NCI-H2171 (cell line): ENCODE measurements around the gene PROC.

Experiments
- DNase-seq: peaks from one replicate; lab custom pipeline; 2025; lab: John Stamatoyannopoulos, UW

PROC gene

GRCh38 chr2:127418300-127419111 lies at the start of gene PROC:
PROC (plus strand) TSS chr2:127418427; CDS start chr2:127419943, 1,516 bp downstream.
- DNase-seq, result no peak

- DNase-seq, result no peak
Observed at GRCh38 chr2:127370010-127370409, 48.2 kb upstream of the PROC start.

- no peak for DNase-seq
Observed at GRCh38 chr2:127371037-127371436, 47.2 kb upstream of the PROC start.

GRCh38 chr2:127373362-127374083 lies 44.7 kb upstream of the PROC start:
- DNase-seq, result no peak

- no peak for DNase-seq
Observed at GRCh38 chr2:127376257-127376656, 42.0 kb upstream of the PROC start.

GRCh38 chr2:127377262-127377661 lies 41.0 kb upstream of the PROC start:
- no peak for DNase-seq

- DNase-seq, result no peak
Observed at GRCh38 chr2:127378720-127379119, 39.5 kb upstream of the PROC start.

- no peak for DNase-seq
Observed at GRCh38 chr2:127379712-127380355, 38.4 kb upstream of the PROC start.

- no peak for DNase-seq
Observed at GRCh38 chr2:127381762-127382161, 36.5 kb upstream of the PROC start.

GRCh38 chr2:127382831-127383230 lies 35.4 kb upstream of the PROC start:
- DNase-seq, result no peak

GRCh38 chr2:127384529-127384928 lies 33.7 kb upstream of the PROC start:
- DNase-seq, result no peak

GRCh38 chr2:127386246-127386645 lies 32.0 kb upstream of the PROC start:
- no peak for DNase-seq

GRCh38 chr2:127386764-127387654 lies 31.2 kb upstream of the PROC start:
- DNase-seq, result peak; percentile 81

GRCh38 chr2:127387655-127388422 lies 30.4 kb upstream of the PROC start, which contains the start of gene MAP3K2:
MAP3K2 (minus strand) TSS chr2:127387975; CDS start chr2:127343129, 44,846 bp downstream.
- peak; percentile 89 for DNase-seq

- no peak for DNase-seq
Observed at GRCh38 chr2:127388423-127389164, 29.6 kb upstream of the PROC start.

GRCh38 chr2:127389778-127390435 lies 28.3 kb upstream of the PROC start:
- no peak for DNase-seq

- DNase-seq, result no peak
Observed at GRCh38 chr2:127392133-127392827, 25.9 kb upstream of the PROC start.

- no peak for DNase-seq
Observed at GRCh38 chr2:127392828-127393578, 25.2 kb upstream of the PROC start.
